HepG2 (cell line): ENCODE results near the gene DYNLT2B. TPM values are rescaled to one million over a fixed set of nuclear protein-coding genes. Genes with fewer than 3 reads are reported as not detected.
A peak's percentile ranks its signal among the peaks of the same experiment; 100 is the strongest.

ENCODE experiments used
- DPF2 ChIP-seq: sonication (generic); formaldehyde crosslinking; IDR thresholded peaks from 2 replicates; pipeline ENCODE4 v1.4.0; 2020; ENCODE audit warnings: mild to moderate bottlenecking, low read depth, missing genetic modification reagents, borderline replicate concordance
- EEA1 ChIP-seq: sonication (generic); formaldehyde crosslinking; IDR thresholded peaks from 2 replicates; pipeline ENCODE4 v1.5.1; 2020; ENCODE audit warnings: mild to moderate bottlenecking, missing genetic modification reagents, borderline replicate concordance
- GABPA ChIP-seq, 2 experiments: IDR thresholded peaks; 2 replicates each; pipeline ENCODE4 v1.6.1; 2011 to 2016; ENCODE audit warnings: low read depth in 2 of 2, low read length in 1 of 2, missing biosample characterization in 1 of 2, missing genetic modification characterization in 1 of 2
- GTF3A ChIP-seq: sonication (generic); formaldehyde crosslinking; conservative IDR thresholded peaks from 2 replicates; pipeline ENCODE4 v1.4.0; 2020; ENCODE audit warnings: mild to moderate bottlenecking, missing genetic modification reagents
- RARG ChIP-seq: sonication (generic); formaldehyde crosslinking; IDR thresholded peaks from 2 replicates; pipeline ENCODE4 v1.4.0; 2020; ENCODE audit warnings: low read depth, mild to moderate bottlenecking, missing genetic modification reagents
- SNRNP70 ChIP-seq: fragments of 200-400 bp; formaldehyde crosslinking; IDR thresholded peaks from 2 replicates; pipeline ENCODE4 v1.6.1; 2017; ENCODE audit warnings: mild to moderate bottlenecking, low read depth, low read length, moderate library complexity
- STAG1 ChIP-seq: sonication (generic); formaldehyde crosslinking; IDR thresholded peaks from 2 replicates; pipeline ENCODE4 v1.4.0; 2020; ENCODE audit warnings: missing genetic modification reagents
- ZBTB21 ChIP-seq: sonication (generic); formaldehyde crosslinking; IDR thresholded peaks from 2 replicates; pipeline ENCODE4 v1.4.0; 2020; ENCODE audit warnings: missing genetic modification reagents
- ZFX ChIP-seq: sonication (generic); formaldehyde crosslinking; IDR thresholded peaks from 2 replicates; pipeline ENCODE4 v1.4.0; 2020; ENCODE audit warnings: mild to moderate bottlenecking, low read depth, missing genetic modification reagents, moderate library complexity
- ZNF446 ChIP-seq: sonication (generic); formaldehyde crosslinking; IDR thresholded peaks from 2 replicates; pipeline ENCODE4 v1.5.0; 2020; ENCODE audit warnings: mild to moderate bottlenecking, missing genetic modification reagents
- ZNF724P ChIP-seq: sonication (generic); formaldehyde crosslinking; IDR thresholded peaks from 2 replicates; pipeline ENCODE4 v1.8.0; 2022; ENCODE audit warnings: missing genetic modification reagents, borderline replicate concordance
- ZNF782 ChIP-seq: sonication (generic); formaldehyde crosslinking; IDR thresholded peaks from 2 replicates; pipeline ENCODE4 v1.4.0; 2020; ENCODE audit warnings: missing genetic modification reagents, mild to moderate bottlenecking, borderline replicate concordance
- ZSCAN20 ChIP-seq: sonication (generic); formaldehyde crosslinking; IDR thresholded peaks from 2 replicates; pipeline ENCODE4 v1.4.0; 2020; ENCODE audit warnings: missing genetic modification reagents, mild to moderate bottlenecking, borderline replicate concordance
- polyA plus RNA-seq, 8 experiments: library from polyadenylated mRNA; depleted of rRNA in 3 of 8; stranded (reverse) in 7 of 8; unstranded in 1 of 8; fragments of >200 nt; fragmentation: Illumina TruSeq in 4 of 8; extraction: Trizol in 4 of 8; gene quantifications; 2 replicates each; pipeline versions ENCODE4 v1.2.1 to v1.2.3, GENCODE V29; 2011 to 2016; ENCODE audit warnings: low read depth in 4 of 8, missing spikeins in 1 of 8, mixed read lengths in 1 of 8; ENCODE audit not compliant: insufficient read depth in 1 of 8
- total RNA-seq, 5 experiments: library from RNA; depleted of rRNA; stranded (reverse); fragments of >200 nt; fragmentation: Illumina TruSeq; extraction: Trizol; gene quantifications; 2 replicates each; pipeline ENCODE4 v1.2.3, GENCODE V29; 2016; ENCODE audit warnings: low read depth in 1 of 5
- TF ChIP-seq, protein P1 (sequence below): IDR thresholded peaks from 2 replicates; pipeline ENCODE4 v1.6.1; 2016; ENCODE audit warnings: low read depth, control low read depth
- TF ChIP-seq, protein P2 (sequence below): sonication (generic); formaldehyde crosslinking; IDR thresholded peaks from 2 replicates; pipeline ENCODE4 v1.5.0; 2020; ENCODE audit warnings: mild to moderate bottlenecking, missing genetic modification reagents
- TF ChIP-seq, protein P3 (sequence below): sonication (generic); formaldehyde crosslinking; conservative IDR thresholded peaks from 2 replicates; pipeline ENCODE4 v1.8.0; 2022; ENCODE audit warnings: low read depth, missing genetic modification reagents
- TF ChIP-seq, protein P4 (sequence below): IDR thresholded peaks from 2 replicates; pipeline ENCODE4 v1.4.0; 2020; ENCODE audit warnings: mild to moderate bottlenecking, missing genetic modification reagents
- TF ChIP-seq, protein P5 (sequence below): sonication (generic); formaldehyde crosslinking; conservative IDR thresholded peaks from 2 replicates; pipeline ENCODE4 v1.8.1; 2023; ENCODE audit warnings: missing genetic modification reagents

Gene DYNLT2B
- total and polyA plus RNA-seq, 2 of the 13 experiments (the other 11 are each of a cell fraction or from before 2014, with no cell fraction given): 4.0 to 7.0 TPM

DNA sequence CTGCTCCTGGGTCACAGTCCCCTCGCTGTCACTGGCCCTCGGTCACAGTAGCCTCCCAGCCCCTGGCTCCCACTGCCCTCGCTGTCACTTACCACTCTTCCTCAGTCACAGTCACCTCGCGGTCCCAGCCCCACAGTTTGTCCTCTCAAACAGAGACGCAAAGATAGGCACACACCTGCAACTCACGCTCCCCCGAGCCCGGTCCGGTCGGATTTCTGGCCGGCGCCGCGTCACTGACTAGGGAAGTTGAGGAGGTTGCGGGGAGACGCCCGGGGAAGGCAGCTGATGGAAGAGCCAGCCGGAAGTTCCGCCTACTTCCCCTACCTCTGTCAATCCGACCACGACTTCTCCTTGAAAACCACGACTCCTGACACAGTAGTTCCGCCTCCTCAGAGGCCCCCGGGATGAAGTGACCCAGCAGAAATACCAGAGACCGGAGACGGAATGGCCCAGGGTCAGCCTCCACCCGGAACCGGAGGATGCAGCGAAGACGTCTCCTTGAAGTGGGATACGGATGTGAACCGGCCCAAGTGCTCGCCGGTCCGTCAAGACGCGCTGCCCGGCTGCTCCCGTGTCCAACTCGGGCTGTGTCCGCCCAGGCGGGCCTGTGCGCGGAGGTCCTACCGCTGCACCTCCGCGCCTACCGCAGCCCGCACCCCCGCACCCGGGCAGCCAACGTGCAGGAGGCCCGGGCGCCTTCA is 30.4 kb downstream of the DYNLT2B start, which contains the start of gene PCYT1A (continued):
- TF ChIP-seq, protein P1, sequence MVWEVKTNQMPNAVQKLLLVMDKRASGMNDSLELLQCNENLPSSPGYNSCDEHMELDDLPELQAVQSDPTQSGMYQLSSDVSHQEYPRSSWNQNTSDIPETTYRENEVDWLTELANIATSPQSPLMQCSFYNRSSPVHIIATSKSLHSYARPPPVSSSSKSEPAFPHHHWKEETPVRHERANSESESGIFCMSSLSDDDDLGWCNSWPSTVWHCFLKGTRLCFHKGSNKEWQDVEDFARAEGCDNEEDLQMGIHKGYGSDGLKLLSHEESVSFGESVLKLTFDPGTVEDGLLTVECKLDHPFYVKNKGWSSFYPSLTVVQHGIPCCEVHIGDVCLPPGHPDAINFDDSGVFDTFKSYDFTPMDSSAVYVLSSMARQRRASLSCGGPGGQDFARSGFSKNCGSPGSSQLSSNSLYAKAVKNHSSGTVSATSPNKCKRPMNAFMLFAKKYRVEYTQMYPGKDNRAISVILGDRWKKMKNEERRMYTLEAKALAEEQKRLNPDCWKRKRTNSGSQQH: peak; percentile 68; the same call in 1 of the 2 replicates
- TF ChIP-seq ZNF724P (CRISPR knock-in tag): no peak; the same call in 1 of the 2 replicates
- TF ChIP-seq, protein P2, sequence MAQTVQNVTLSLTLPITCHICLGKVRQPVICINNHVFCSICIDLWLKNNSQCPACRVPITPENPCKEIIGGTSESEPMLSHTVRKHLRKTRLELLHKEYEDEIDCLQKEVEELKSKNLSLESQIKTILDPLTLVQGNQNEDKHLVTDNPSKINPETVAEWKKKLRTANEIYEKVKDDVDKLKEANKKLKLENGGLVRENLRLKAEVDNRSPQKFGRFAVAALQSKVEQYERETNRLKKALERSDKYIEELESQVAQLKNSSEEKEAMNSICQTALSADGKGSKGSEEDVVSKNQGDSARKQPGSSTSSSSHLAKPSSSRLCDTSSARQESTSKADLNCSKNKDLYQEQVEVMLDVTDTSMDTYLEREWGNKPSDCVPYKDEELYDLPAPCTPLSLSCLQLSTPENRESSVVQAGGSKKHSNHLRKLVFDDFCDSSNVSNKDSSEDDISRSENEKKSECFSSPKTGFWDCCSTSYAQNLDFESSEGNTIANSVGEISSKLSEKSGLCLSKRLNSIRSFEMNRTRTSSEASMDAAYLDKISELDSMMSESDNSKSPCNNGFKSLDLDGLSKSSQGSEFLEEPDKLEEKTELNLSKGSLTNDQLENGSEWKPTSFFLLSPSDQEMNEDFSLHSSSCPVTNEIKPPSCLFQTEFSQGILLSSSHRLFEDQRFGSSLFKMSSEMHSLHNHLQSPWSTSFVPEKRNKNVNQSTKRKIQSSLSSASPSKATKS: no peak
- TF ChIP-seq ZBTB21 (CRISPR knock-in tag): no peak; the same call in 1 of the 2 replicates
- TF ChIP-seq ZFX: peak; percentile 93
- no peak for TF ChIP-seq SNRNP70
- TF ChIP-seq RARG: no peak
- TF ChIP-seq, protein P3, sequence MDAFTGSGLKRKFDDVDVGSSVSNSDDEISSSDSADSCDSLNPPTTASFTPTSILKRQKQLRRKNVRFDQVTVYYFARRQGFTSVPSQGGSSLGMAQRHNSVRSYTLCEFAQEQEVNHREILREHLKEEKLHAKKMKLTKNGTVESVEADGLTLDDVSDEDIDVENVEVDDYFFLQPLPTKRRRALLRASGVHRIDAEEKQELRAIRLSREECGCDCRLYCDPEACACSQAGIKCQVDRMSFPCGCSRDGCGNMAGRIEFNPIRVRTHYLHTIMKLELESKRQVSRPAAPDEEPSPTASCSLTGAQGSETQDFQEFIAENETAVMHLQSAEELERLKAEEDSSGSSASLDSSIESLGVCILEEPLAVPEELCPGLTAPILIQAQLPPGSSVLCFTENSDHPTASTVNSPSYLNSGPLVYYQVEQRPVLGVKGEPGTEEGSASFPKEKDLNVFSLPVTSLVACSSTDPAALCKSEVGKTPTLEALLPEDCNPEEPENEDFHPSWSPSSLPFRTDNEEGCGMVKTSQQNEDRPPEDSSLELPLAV (CRISPR knock-in tag): no peak; the same call in 1 of the 2 replicates
- 0 out of 2 replicates have a peak, but pooled peaks have one; percentile 15 for TF ChIP-seq ZSCAN20 (CRISPR knock-in tag)
- TF ChIP-seq ZNF782 (CRISPR knock-in tag): no peak
- TF ChIP-seq, protein P4, sequence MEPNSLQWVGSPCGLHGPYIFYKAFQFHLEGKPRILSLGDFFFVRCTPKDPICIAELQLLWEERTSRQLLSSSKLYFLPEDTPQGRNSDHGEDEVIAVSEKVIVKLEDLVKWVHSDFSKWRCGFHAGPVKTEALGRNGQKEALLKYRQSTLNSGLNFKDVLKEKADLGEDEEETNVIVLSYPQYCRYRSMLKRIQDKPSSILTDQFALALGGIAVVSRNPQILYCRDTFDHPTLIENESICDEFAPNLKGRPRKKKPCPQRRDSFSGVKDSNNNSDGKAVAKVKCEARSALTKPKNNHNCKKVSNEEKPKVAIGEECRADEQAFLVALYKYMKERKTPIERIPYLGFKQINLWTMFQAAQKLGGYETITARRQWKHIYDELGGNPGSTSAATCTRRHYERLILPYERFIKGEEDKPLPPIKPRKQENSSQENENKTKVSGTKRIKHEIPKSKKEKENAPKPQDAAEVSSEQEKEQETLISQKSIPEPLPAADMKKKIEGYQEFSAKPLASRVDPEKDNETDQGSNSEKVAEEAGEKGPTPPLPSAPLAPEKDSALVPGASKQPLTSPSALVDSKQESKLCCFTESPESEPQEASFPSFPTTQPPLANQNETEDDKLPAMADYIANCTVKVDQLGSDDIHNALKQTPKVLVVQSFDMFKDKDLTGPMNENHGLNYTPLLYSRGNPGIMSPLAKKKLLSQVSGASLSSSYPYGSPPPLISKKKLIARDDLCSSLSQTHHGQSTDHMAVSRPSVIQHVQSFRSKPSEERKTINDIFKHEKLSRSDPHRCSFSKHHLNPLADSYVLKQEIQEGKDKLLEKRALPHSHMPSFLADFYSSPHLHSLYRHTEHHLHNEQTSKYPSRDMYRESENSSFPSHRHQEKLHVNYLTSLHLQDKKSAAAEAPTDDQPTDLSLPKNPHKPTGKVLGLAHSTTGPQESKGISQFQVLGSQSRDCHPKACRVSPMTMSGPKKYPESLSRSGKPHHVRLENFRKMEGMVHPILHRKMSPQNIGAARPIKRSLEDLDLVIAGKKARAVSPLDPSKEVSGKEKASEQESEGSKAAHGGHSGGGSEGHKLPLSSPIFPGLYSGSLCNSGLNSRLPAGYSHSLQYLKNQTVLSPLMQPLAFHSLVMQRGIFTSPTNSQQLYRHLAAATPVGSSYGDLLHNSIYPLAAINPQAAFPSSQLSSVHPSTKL (CRISPR knock-in tag): peak; percentile 54
- TF ChIP-seq STAG1 (CRISPR knock-in tag): no peak; the same call in 1 of the 2 replicates
- no peak for TF ChIP-seq ZNF446
- TF ChIP-seq, protein P5, sequence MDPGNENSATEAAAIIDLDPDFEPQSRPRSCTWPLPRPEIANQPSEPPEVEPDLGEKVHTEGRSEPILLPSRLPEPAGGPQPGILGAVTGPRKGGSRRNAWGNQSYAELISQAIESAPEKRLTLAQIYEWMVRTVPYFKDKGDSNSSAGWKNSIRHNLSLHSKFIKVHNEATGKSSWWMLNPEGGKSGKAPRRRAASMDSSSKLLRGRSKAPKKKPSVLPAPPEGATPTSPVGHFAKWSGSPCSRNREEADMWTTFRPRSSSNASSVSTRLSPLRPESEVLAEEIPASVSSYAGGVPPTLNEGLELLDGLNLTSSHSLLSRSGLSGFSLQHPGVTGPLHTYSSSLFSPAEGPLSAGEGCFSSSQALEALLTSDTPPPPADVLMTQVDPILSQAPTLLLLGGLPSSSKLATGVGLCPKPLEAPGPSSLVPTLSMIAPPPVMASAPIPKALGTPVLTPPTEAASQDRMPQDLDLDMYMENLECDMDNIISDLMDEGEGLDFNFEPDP (CRISPR knock-in tag): no peak
- TF ChIP-seq DPF2 (CRISPR knock-in tag): no peak
- TF ChIP-seq EEA1 (CRISPR knock-in tag): no peak; the same call in 1 of the 2 replicates
- TF ChIP-seq GABPA (IDR thresholded peaks at IDR 0.05; ENCODE audit: low read depth, low read length): peak; percentile 90
- peak; percentile 98 for TF ChIP-seq GABPA (CRISPR knock-in tag; IDR thresholded peaks at IDR 0.05; ENCODE audit: low read depth)
- TF ChIP-seq GTF3A (CRISPR knock-in tag): no peak
